ENCODE measurements around the gene KANSL1.
"Not testable (repeated sequence)": the region's sequence is repeated elsewhere in the genome, so short reads cannot be mapped to it uniquely, and the experiment has no call there.

KANSL1 gene

GRCh38 chr17:46180892-46181274 is 12.3 kb downstream of the KANSL1 start:
- H3K4me3 ChIP-seq (ENCODE audit: low read depth, low read length): no peak overlapping the region
- TF ChIP-seq CTCF (conservative IDR thresholded peaks at IDR 0.05; ENCODE audit: low read depth, low read length): no peak
- DNase-seq (ENCODE audit: low read depth): no peak

- DNase-seq (ENCODE audit: low read depth); H3K4me3 ChIP-seq (ENCODE audit: low read depth, low read length): not testable (repeated sequence)
Measured at GRCh38 chr17:46180185-46180891, 12.9 kb downstream of the KANSL1 start.

- TF ChIP-seq CTCF (conservative IDR thresholded peaks at IDR 0.05; ENCODE audit: low read depth, low read length): no peak
- no peak for DNase-seq (ENCODE audit: low read depth)
- H3K4me3 ChIP-seq (ENCODE audit: low read depth, low read length): no peak overlapping the region
Measured at GRCh38 chr17:46179375-46179999, 13.7 kb downstream of the KANSL1 start.

GRCh38 chr17:46178550-46179214 is 14.5 kb downstream of the KANSL1 start:
- DNase-seq (ENCODE audit: low read depth): peak; percentile 63
- TF ChIP-seq CTCF (conservative IDR thresholded peaks at IDR 0.05; ENCODE audit: low read depth, low read length): no peak
- no peak overlapping the region for H3K4me3 ChIP-seq (ENCODE audit: low read depth, low read length)

GRCh38 chr17:46176975-46177374 is 16.3 kb downstream of the KANSL1 start:
- no peak overlapping the region for H3K4me3 ChIP-seq (ENCODE audit: low read depth, low read length)
- DNase-seq (ENCODE audit: low read depth): no peak
- no peak for TF ChIP-seq CTCF (conservative IDR thresholded peaks at IDR 0.05; ENCODE audit: low read depth, low read length)

- H3K4me3 ChIP-seq (ENCODE audit: low read depth, low read length): no peak overlapping the region
- DNase-seq (ENCODE audit: low read depth): no peak
- no peak for TF ChIP-seq CTCF (conservative IDR thresholded peaks at IDR 0.05; ENCODE audit: low read depth, low read length)
Measured at GRCh38 chr17:46175891-46176290, 17.3 kb downstream of the KANSL1 start.

GRCh38 chr17:46173153-46173552 is 20.1 kb downstream of the KANSL1 start:
- TF ChIP-seq CTCF (conservative IDR thresholded peaks at IDR 0.05; ENCODE audit: low read depth, low read length): no peak
- DNase-seq (ENCODE audit: low read depth): no peak
- no peak overlapping the region for H3K4me3 ChIP-seq (ENCODE audit: low read depth, low read length)
